GM21723 (cell line): ENCODE measurements around the gene DHCR7.

ENCODE experiments used
- ATAC-seq: cut with Tn5 transposase; IDR thresholded peaks from one replicate; pipeline ENCODE4 v1.9.1; 2021; ENCODE audit warnings: mild to moderate bottlenecking, moderate library complexity; ENCODE audit not compliant: unreplicated experiment

The DHCR7 gene

DNA sequence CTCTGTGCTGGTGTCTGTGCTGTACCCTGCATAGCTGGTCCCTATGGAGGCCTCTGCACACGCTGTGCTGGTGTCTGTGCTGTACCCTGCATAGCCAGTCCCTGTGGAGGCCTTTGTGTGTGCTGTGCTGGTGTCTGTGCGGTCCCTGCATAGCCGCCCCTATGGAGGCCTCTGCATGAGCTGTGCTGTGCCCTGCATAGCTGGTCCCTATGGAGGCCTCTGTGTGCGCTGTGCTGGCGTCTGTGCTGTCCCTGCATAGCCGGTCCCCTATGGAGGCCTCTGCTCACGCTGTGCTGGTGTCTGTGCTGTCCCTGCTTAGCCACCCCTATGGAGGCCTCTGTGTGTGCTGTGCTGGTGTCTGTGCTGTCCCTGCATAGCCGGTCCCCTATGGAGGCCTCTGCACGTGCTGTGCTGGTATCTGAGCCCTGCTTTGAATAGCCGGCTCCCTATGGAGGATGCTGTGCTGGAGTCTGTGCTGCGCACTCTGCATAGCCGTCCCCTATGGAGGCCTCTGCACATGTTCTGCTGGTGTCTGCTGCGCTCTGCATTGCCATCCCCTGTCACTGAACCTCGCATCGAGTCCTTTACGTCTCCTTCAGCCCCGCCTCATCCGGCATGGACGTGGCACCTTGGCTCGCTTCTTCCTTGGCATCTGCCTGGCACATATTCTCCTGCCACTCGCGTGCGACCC, 11.0 kb upstream of the DHCR7 start:
- no peak for ATAC-seq

- ATAC-seq, result no peak
Observed at GRCh38 chr11:71458146-71459070, 10.2 kb upstream of the DHCR7 start.

DNA sequence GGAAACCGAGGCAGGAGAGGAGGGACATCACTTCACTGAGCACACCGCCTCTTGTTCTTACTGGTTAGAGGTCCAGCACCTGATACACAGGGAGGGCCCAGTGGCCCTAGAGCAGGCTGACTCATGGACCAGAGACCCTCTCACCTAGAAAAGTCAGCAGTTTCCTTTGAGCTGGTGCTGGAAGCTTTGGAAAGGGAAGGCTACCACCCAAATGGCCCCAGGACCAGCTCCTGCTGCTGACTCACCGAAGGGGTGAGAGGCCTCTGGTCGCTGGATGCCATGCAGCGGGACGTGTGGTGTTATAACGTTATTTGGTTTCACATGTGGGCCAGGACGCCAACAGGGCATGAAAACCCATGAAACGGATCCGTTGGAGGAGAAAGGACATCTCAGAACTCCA, 8.6 kb upstream of the DHCR7 start:
- ATAC-seq, result no peak

DNA sequence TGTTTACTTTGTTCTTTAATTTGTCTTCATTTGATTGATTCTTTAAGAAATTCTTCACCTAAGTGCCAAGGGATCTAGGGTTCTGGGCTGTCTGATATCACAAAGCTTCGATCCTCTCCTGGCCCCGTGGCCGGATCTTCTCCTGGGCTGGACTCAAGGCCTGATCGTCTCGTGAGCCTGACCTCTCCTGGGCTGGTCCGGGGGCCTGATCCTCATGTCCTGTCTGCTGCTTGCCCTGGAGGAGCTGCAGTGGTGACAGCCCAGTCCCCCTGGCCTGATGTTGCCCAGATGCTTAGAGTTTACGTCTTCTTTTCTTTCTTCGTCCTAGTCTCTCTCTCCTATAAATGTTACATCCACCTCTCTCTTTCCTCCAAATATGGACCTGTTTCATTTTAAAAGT, 8.1 kb upstream of the DHCR7 start:
- ATAC-seq, result no peak

DNA sequence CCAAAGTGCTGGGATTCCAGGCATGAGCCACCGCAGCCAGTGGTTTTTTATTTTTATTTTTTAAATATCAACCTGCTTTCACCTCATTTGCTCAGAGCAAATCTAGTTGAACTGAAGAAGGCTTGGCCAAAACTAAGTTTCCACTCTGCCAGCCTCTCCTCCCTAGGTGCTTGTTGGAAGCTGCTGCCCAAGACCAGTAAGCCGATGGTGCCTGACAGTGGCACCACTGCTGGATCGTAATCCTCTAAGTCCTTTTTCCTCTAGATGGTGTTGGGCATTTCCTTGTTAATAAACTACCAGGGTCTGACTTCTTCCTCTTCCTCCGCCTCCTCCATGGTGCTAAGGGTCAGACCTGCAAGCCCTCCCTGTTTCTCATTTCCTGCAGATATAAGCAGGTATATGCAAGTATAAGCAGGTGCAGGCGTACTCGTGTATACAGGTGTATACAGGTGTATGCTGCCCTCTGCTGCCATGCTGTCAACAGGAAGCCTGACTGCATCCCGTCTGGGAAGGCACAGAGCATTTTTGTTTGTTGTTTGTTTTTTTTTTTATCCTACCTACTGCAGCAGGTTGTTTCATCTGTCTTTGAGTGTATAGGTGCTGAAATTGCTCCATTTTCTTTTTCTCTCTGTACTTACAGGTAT, 6.4 kb upstream of the DHCR7 start:
- ATAC-seq, result no peak

GRCh38 chr11:71453918-71454304, 5.7 kb upstream of the DHCR7 start:
- no peak for ATAC-seq

- peak; percentile 45 for ATAC-seq
Observed at GRCh38 chr11:71453037-71453917, 5.1 kb upstream of the DHCR7 start, which contains the start of gene NADSYN1. TSS of gene NADSYN1 (plus strand) at chr11:71453203. CDS start at chr11:71453297, 94 bp downstream.

GRCh38 chr11:71452199-71453036, 4.2 kb upstream of the DHCR7 start:
- no peak for ATAC-seq

DNA sequence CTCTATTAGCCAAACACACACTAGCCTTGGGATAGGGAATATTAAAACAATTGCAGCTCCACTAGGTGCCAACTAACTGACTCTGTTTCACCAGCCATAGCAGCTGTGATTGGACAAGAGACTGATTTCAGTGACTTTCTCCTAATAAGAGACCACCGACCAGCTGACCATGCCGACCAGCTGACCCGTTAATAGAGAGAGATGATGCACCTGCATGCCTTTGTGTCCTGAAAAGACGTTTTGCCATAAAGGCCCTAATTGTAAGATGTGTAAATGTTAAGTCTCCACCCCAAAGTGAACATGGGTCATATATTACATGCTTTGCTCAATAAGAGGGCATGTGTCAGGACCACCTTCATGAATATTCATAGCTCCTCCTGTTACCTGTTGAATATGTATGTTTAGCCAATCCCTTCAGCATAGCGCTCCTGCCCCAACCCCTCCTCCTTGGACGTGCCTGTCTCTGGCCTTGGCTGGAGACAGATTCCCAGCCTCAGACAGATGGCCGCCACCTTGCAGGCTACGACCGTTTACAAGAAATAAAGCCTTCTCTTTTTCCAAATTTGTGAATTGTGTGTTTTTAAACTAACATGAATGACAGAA, 3.5 kb upstream of the DHCR7 start:
- no peak for ATAC-seq

GRCh38 chr11:71450939-71451338, 2.7 kb upstream of the DHCR7 start:
- no peak for ATAC-seq

GRCh38 chr11:71450507-71450906, 2.3 kb upstream of the DHCR7 start:
- ATAC-seq, result no peak

DNA sequence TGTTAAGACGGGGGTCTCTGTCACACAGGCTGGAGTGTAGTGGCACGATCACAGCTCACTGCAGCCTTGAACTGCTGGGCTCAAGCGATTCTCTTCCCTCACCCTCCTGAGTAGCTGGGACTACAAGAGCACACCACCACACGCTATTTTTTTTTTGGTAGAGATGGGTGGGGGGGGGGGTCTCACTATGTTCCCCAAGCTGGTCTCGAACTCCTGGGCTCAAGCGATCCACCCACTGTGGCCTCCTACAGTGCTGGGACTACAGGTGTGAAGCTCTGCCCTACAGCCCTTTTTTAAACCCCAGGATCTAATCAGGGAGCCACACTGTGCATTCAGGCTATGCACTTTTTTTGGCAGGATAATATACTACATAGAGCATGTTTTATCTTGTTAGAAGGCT, 1.4 kb upstream of the DHCR7 start:
- no peak for ATAC-seq

DNA sequence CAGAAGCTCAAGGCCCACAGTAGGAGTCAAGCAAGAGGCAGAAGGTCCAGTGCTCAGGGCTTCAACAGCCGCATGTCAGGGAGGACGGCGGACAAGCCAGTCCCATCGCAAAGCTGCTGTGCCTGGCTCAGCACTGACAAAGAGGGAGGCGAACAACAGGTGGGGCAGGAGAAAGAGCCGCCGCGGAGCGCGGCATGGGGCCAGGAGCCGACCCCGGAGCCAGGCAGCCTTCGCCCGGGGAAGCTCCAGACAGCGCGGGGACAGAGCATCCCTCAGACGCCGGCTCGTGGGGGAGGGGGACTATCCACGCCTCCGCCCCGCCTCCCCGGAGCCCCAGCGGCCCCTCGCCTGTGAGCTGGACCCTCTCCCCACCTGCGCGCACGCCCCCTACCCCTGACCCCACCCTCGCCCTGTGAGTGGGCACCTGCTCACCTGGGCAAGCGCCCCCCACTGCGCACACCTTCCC, 369 bp downstream of the DHCR7 start:
- ATAC-seq, result no peak

GRCh38 chr11:71446942-71447688, 1.1 kb downstream of the DHCR7 start:
- no peak for ATAC-seq

- no peak for ATAC-seq
Observed at GRCh38 chr11:71446150-71446549, 2.0 kb downstream of the DHCR7 start.

DNA sequence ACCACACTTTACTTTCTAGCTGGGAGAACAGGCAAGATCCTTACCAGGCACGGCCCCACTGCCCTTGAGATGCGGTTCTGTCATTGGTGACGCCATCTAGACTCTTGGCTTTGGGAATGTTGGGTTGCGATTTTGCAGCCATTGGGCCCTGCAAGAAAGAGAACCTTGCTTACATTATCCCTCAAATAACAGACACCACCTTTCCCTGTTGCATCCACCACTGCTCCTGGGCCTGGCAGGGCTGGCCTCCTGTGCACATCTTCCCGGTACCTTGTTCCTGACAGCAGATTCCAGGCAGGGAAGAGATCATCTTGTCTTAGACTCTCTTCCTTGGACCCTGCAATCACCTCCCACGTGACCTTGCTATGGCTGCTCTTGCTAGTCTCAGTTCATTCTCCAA, 3.4 kb downstream of the DHCR7 start:
- no peak for ATAC-seq

DNA sequence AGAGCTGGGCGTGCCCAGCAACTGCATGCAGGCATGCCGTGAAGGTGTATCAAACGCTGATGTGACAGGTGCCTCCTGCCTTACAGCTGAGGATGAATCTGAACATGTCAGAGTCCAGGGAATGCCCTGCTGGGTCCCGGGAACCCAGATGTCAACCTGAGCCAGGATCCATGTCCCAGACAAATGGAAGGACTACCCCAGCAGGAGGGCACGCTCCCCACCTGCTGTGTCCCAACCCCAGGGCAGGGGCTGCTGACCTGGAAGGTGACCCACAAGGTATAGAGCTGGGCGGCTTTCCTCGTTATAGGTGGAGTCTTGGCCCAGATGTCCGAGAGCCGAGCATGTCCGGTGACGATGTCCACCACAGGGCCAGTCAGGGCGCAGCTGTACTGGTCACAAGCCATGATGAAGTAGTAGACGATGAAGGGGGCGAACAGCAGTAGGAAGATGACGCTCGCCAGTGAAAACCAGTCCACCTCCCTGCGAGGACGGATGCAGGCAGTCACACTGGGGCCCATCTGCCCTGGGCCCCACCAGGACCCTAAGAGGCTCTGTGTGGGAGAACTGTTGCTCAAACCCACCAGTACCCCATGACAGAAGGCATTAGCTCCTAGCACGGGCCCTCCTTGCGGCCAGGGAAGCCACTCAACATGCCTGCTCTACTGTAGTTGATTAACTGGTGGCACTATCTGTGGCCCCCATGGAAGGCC, 4.3 kb downstream of the DHCR7 start:
- no peak for ATAC-seq

DNA sequence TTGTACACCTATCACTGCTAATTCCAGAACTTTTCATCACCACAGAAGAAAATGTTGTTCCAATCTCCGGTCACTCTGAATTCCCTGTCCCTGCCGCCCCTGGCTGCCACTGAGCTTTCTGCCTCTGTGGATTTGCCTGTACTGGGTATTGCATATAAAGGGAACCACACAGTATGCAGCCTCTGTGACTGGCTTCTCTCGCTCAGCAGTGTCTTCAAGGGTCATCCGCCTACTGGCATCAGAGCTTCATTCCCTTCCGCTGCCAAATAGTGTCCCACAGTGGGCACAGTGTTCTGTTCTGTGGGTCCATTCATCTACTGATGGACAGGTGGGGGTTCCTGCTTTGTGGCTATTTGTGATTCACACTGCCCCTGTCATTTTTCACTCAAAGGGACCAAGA, 5.3 kb downstream of the DHCR7 start:
- no peak for ATAC-seq
